CD4-positive, alpha-beta T cell treated with Interleukin-10 for 1 hour (primary cell): ENCODE measurements around the gene FAM53B.

Experiments
- DNase-seq: peaks from one replicate; pipeline ENCODE4 v3.0.0-alpha.2; 2020

Gene FAM53B

GRCh38 chr10:124570646-124571045 lies 173.5 kb downstream of the FAM53B start:
- no peak for DNase-seq

GRCh38 chr10:124569623-124570470 lies 174.3 kb downstream of the FAM53B start:
- DNase-seq: no peak
